SK-N-SH (cell line): ENCODE data around the gene GDPD4. TPM values are rescaled to one million over a fixed set of nuclear protein-coding genes. Genes with fewer than 3 reads are reported as not detected.

Experiments used
- CTCF ChIA-PET: fragments of 300-600, 350-600 bp; formaldehyde crosslinking; extraction: SDS; loops from one replicate; lab custom pipeline; 2021; lab: Yijun Ruan, JAX
- POLR2A ChIA-PET: fragments of 350-600 bp; sonication (Branson Sonifier 250); formaldehyde crosslinking; extraction: SDS; loops from one replicate; lab custom pipeline; 2020; ENCODE audit warnings: antibody characterized with exemption, inconsistent platforms; lab: Yijun Ruan, JAX
- DNase-seq: peaks from one replicate; pipeline ENCODE4 v3.0.0; 2012
- H2AFZ ChIP-seq: fragments of 200-600 bp; sonication (generic); 2 replicates; pipeline ENCODE4 v1.8.1; 2016; ENCODE audit warnings: antibody characterized with exemption, mild to moderate bottlenecking, low read depth
- H3F3A ChIP-seq: fragments of 200-600 bp; sonication (generic); replicated peaks from 2 replicates; pipeline ENCODE3; 2016; ENCODE audit warnings: antibody characterized with exemption, mild to moderate bottlenecking; ENCODE audit not compliant: insufficient read depth
- H3K27ac ChIP-seq, 2 experiments: fragments of 200-500 bp in 1 of 2; fragments of 200-600 bp in 1 of 2; sonication (Bioruptor generic) in 1 of 2; sonication (generic), shearing (Covaris generic) in 1 of 2; 2 replicates each; pipeline versions ENCODE4 v1.5.1 to v1.6.1; 2014 to 2016; ENCODE audit warnings: low read depth in 2 of 2, inconsistent platforms in 1 of 2, low read length in 1 of 2, mild to moderate bottlenecking in 1 of 2, mixed read lengths in 1 of 2
- H3K27me3 ChIP-seq: fragments of 200-600 bp; sonication (generic), shearing (Covaris generic); 2 replicates; pipeline ENCODE4 v1.6.1; 2016; ENCODE audit warnings: mixed run types; ENCODE audit not compliant: insufficient read depth
- H3K36me3 ChIP-seq, 2 experiments: fragments of 200-500 bp in 1 of 2; fragments of 200-600 bp in 1 of 2; sonication (Bioruptor generic) in 1 of 2; sonication (generic) in 1 of 2; replicated peaks in 1 of 2; 2 replicates each; pipeline versions ENCODE3 to v1.5.1; 2014 to 2016; ENCODE audit warnings: low read length in 1 of 2, mild to moderate bottlenecking in 1 of 2; ENCODE audit not compliant: insufficient read depth in 2 of 2, control insufficient read depth in 1 of 2
- H3K4me1 ChIP-seq, 2 experiments: fragments of 200-500 bp in 1 of 2; fragments of 200-600 bp in 1 of 2; sonication (Bioruptor generic) in 1 of 2; sonication (generic), shearing (Covaris generic) in 1 of 2; 2 replicates each; pipeline versions ENCODE4 v1.5.1 to v1.6.1; 2014 to 2016; ENCODE audit warnings: low read depth in 1 of 2, low read length in 1 of 2, mixed run types in 1 of 2; ENCODE audit not compliant: insufficient read depth in 2 of 2, control insufficient read depth in 1 of 2
- H3K4me2 ChIP-seq: fragments of 200-600 bp; sonication (generic), shearing (Covaris generic); 2 replicates; pipeline ENCODE4 v1.6.1; 2017; ENCODE audit warnings: mixed run types
- H3K4me3 ChIP-seq, 2 experiments: fragments of 200-500 bp in 1 of 2; fragments of 200-600 bp in 1 of 2; sonication (Bioruptor generic) in 1 of 2; sonication (generic), shearing (Covaris generic) in 1 of 2; 2 replicates each; pipeline versions ENCODE4 v1.5.1 to v1.8.1; 2014 to 2016; ENCODE audit warnings: low read depth in 2 of 2, inconsistent platforms in 1 of 2, low read length in 1 of 2, mild to moderate bottlenecking in 1 of 2, mixed read lengths in 1 of 2, moderate library complexity in 1 of 2
- H3K79me2 ChIP-seq: fragments of 200-600 bp; sonication (generic); 2 replicates; pipeline ENCODE4 v1.8.1; 2017; ENCODE audit warnings: mild to moderate bottlenecking; ENCODE audit not compliant: insufficient read depth
- H3K9ac ChIP-seq: fragments of 200-600 bp; sonication (generic); 2 replicates; pipeline ENCODE4 v1.6.1; 2017; ENCODE audit warnings: mixed run types
- H3K9me2 ChIP-seq: fragments of 200-600 bp; sonication (generic); 2 replicates; pipeline ENCODE4 v1.6.1; 2017; ENCODE audit warnings: mixed run types
- H3K9me3 ChIP-seq: fragments of 200-600 bp; sonication (generic); 2 replicates; pipeline ENCODE4 v1.6.1; 2017; ENCODE audit warnings: mixed run types, mild to moderate bottlenecking, moderate library complexity
- H4K20me1 ChIP-seq: fragments of 200-600 bp; sonication (generic); 2 replicates; pipeline ENCODE4 v1.6.1; 2017; ENCODE audit warnings: mild to moderate bottlenecking, mixed run types; ENCODE audit not compliant: insufficient read depth
- CHD2 ChIP-seq: fragments of 150-350 bp; IDR thresholded peaks from 2 replicates; pipeline ENCODE4 v1.6.1; 2018; ENCODE audit warnings: low read length; ENCODE audit not compliant: partially characterized antibody
- EZH2phosphoT487 ChIP-seq: fragments of 200-600 bp; sonication (generic); IDR thresholded peaks from 2 replicates; pipeline ENCODE4 v1.6.1; 2017; ENCODE audit warnings: low read depth, mixed run types, mild to moderate bottlenecking, antibody characterized with exemption, moderate library complexity, borderline replicate concordance
- FOXM1 ChIP-seq: IDR thresholded peaks from 2 replicates; pipeline ENCODE4 v1.4.0; 2012; ENCODE audit warnings: low read depth, mild to moderate bottlenecking
- MXI1 ChIP-seq: IDR thresholded peaks from 2 replicates; pipeline ENCODE4 v1.6.1; 2012; ENCODE audit warnings: mild to moderate bottlenecking, low read depth, low read length, improper control_type of control experiment
- SMC3 ChIP-seq: IDR thresholded peaks from 2 replicates; pipeline ENCODE4 v1.6.1; 2012; ENCODE audit warnings: low read depth, low read length, improper control_type of control experiment
- TCF12 ChIP-seq: IDR thresholded peaks from 2 replicates; pipeline ENCODE4 v1.4.0; 2012
- WGBS: methylation state at CpG from one replicate; pipeline ENCODE4 v1.1.6; 2017; ENCODE audit warnings: low lambda C conversion rate; 5-methylcytosine and 5-hydroxymethylcytosine counted together
- polyA plus RNA-seq, 3 experiments: library from polyadenylated mRNA; depleted of rRNA; stranded (reverse); fragments of >200 nt; gene quantifications; 2 replicates each; pipeline ENCODE4 v1.2.3, GENCODE V29; 2012
- TF ChIP-seq, protein P1 (sequence below): fragments of 150-350 bp; IDR thresholded peaks from 2 replicates; pipeline ENCODE4 v1.6.1; 2016; ENCODE audit warnings: mild to moderate bottlenecking, low read depth, low read length
- TF ChIP-seq, protein P2 (sequence below): IDR thresholded peaks from 2 replicates; pipeline ENCODE4 v1.4.0; 2012; ENCODE audit warnings: low read depth

GDPD4 gene
- polyA plus RNA-seq, 1 of the 3 experiments (the other 2 are of a cell fraction) = not detected

DNA sequence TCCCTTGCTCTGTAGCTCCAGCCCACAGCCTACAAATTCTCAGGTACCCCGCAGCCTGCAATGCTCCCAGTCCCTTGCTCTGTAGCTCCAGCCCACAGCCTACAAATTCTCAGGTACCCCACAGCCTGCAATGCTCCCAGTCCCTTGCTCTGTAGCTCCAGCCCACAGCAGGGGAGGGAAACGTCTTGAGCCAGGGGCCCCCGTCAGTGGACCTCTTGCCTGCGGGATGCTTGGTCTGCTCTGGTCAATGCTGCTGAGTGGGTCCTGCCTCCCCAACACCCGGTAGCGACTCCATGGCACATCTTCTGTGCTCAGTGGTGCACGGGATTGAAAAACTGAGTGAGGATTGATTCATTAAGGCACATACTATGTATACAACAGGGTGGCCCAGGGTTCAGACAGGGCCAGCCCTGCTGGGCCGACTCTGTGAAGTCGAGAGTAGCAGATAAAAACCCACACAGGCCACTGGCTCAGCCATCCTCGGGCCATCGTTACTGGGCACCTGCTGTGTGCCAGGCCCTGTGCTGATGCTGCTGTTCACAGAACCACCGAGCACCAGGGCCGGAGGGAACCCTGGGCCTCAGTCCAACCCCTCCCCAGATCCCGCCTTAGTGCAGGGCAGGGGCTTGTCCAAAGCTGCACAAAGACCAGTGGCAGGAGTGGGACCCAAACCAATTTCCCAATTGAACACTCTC is 103.7 kb downstream of the GDPD4 start:
- TF ChIP-seq MXI1 (no peak), FOXM1 (no peak)
- Histone ChIP-seq H3K4me3 (no peak overlapping the region), H3K9ac (no peak overlapping the region), H3K4me2 (no peak overlapping the region), H3K9me3 (no peaks in the 10 kb centered on the region), H3K79me2 (no peaks in the 10 kb centered on the region), H4K20me1 (no peaks in the 10 kb centered on the region), H3K9me2 (no peaks in the 10 kb centered on the region), H3K4me1 (no peaks in the 10 kb centered on the region), H3K36me3 (no peaks in the 10 kb centered on the region), H3K27me3 (no peaks in the 10 kb centered on the region), H2AFZ (no peak overlapping the region), H3K27ac (no peak overlapping the region), H3F3A (no peaks in the 10 kb centered on the region)
- ChIA-PET CTCF (interaction anchor here (0.7 to 4.3 kb wide), 6 partner anchors 8 to 351 kb away, joined by 3 to 35 read pairs (median 8); partner anchors contain the start of gene MYO7A), POLR2A (no interaction called here)
- no peak for DNase-seq
- WGBS = 88% methylated on average over 13 of the region's 14 CpGs

GRCh38 chr11:77196961-77197360 is 104.5 kb downstream of the GDPD4 start:
- Histone ChIP-seq H3K27ac (no peak overlapping the region), H3K9me2 (no peaks in the 10 kb centered on the region), H2AFZ (no peak overlapping the region), H3K27me3 (no peaks in the 10 kb centered on the region), H3K4me1 (no peaks in the 10 kb centered on the region), H3K4me2 (no peak overlapping the region), H3K36me3 (no peaks in the 10 kb centered on the region), H4K20me1 (no peaks in the 10 kb centered on the region), H3K9ac (no peak overlapping the region), H3K4me3 (no peak overlapping the region), H3K9me3 (no peaks in the 10 kb centered on the region), H3F3A (no peaks in the 10 kb centered on the region), H3K79me2 (no peaks in the 10 kb centered on the region)
- ChIA-PET CTCF (interaction anchor here (2.2 to 4.3 kb wide), 3 partner anchors 70 to 360 kb away, joined by 9 to 52 read pairs (median 35); partner anchors contain the start of gene MYO7A), POLR2A (no interaction called here)
- WGBS = 92% methylated on average over 8 of the region's 8 CpGs
- no peak for TF ChIP-seq TCF12
- TF ChIP-seq, protein P1, sequence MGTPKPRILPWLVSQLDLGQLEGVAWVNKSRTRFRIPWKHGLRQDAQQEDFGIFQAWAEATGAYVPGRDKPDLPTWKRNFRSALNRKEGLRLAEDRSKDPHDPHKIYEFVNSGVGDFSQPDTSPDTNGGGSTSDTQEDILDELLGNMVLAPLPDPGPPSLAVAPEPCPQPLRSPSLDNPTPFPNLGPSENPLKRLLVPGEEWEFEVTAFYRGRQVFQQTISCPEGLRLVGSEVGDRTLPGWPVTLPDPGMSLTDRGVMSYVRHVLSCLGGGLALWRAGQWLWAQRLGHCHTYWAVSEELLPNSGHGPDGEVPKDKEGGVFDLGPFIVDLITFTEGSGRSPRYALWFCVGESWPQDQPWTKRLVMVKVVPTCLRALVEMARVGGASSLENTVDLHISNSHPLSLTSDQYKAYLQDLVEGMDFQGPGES = no peak
- TF ChIP-seq EZH2phosphoT487 = no peak
- TF ChIP-seq, protein P2, sequence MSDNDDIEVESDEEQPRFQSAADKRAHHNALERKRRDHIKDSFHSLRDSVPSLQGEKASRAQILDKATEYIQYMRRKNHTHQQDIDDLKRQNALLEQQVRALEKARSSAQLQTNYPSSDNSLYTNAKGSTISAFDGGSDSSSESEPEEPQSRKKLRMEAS = no peak
- no peak for TF ChIP-seq CHD2
- no peak for TF ChIP-seq SMC3
- TF ChIP-seq FOXM1 = no peak
- no peak for DNase-seq
